GDM1 (cell line): ENCODE results near the gene TAOK1.
"Not testable (repeated sequence)": the region's sequence is repeated elsewhere in the genome, so short reads cannot be mapped to it uniquely, and the experiment has no call there.

ENCODE experiments used
- DNase-seq: peaks from one replicate; lab custom pipeline; 2025; lab: John Stamatoyannopoulos, UW

The TAOK1 gene

GRCh38 chr17:29445844-29446243, 55.7 kb downstream of the TAOK1 start:
- DNase-seq: no peak

DNA sequence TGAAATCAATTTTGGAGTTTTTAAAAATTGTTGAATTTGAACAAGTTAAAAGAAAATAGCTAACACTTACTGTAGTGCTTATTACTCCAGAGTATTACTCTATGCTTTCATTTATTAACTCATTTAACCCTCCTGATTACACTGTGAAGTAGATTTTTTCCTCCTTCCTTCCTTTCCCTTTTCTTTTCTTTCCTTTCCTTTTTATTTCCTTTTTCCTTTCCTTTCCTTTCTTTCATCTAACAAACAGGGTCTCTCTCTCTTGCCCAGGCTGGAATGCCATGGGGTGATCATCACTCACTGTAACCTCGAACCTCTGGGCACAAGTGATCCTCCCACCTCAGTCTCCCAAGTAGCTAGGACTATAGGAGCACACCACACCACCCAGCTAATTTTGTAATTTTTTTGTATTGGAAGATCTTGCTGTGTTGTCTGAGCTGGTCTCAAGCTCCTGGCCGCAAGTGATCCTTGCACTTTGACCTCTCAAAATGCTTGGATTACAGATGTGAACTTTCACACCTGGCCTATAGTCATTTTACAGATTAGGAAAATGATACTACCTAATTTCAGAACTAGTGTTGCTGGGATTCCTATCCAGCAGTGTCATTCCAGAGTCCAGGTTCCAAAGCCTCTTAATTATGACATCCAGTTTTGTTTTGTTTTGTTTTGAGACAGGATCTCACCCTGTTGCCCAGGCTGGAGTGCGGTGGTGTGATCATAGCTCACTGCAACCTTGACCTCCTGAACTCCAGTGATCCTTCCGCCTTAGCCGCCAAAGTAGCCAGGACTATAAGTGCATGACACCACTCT, 59.9 kb downstream of the TAOK1 start:
- DNase-seq: no peak

DNA sequence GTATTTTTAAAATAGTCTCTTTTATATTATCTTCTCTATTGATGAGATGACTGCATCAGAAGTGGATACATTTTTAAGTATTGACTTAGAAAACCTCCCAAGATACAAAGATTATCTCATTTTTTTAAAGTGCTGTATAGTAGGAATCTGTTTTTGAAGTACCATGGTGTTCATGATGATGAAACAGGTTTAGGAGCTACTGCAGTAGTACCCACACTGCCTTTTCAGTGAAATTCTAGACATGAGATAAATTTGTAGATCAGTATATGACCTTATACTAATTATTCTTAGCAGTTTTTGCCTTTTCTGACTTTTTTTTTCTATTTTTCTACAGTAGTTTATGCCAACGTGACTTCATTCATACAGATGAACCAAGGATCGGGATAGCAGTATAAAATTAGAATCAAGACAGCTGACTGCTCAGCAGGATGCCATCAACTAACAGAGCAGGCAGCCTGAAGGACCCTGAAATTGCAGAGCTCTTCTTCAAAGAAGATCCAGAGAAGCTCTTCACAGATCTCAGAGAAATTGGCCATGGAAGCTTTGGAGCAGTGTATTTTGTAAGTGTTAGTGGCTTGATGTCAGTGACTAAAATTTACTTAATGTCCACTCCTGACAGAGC, 61.1 kb downstream of the TAOK1 start:
- DNase-seq: no peak

GRCh38 chr17:29458066-29458465, 67.9 kb downstream of the TAOK1 start:
- DNase-seq: no peak

- DNase-seq: no peak
Observed at GRCh38 chr17:29461483-29462206, 71.5 kb downstream of the TAOK1 start.

- DNase-seq: no peak
Observed at GRCh38 chr17:29469276-29469675, 79.1 kb downstream of the TAOK1 start.

- DNase-seq: not testable (repeated sequence)
Observed at GRCh38 chr17:29473437-29473836, 83.3 kb downstream of the TAOK1 start.

- no peak for DNase-seq
Observed at GRCh38 chr17:29474297-29474696, 84.1 kb downstream of the TAOK1 start.

DNA sequence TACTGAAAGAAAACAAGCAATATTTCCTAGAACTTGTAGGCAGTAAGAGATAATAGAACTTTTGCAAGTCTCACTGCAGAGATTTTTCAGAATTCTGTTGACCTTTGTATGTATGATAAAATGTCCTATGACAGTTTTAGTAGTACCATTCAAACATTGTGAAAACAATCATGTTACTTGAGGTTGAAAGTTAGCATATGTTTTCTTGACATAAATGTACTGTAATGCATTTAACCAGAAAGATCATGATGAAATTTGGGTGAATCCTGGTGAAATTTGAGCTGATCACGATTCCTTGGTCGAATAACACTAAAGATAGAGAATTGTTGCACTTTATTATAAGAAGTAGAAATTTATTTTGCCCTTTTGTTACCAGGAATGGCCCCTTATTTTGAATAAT, 85.7 kb downstream of the TAOK1 start:
- no peak for DNase-seq

GRCh38 chr17:29480249-29480928, 90.2 kb downstream of the TAOK1 start:
- not testable (repeated sequence) for DNase-seq

- no peak for DNase-seq
Observed at GRCh38 chr17:29483503-29483902, 93.3 kb downstream of the TAOK1 start.

DNA sequence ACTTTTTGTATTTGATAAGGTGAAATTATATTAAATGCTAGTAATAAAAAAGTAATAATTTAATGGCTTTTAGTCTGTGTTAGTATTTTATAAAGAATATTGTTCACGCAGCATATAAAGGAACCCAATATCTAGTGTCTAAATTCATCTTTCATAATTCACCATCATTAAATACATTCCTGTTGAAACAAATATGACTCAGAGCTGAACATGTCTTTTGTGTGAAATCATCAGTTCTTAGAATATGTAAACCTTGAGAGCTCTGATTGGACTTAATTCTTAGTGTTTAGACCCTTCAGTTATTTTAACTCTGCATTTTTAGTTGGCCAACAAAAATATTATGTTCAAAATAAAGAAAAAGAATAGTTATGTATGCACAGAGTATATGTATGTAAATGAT, 104.8 kb downstream of the TAOK1 start:
- no peak for DNase-seq

DNA sequence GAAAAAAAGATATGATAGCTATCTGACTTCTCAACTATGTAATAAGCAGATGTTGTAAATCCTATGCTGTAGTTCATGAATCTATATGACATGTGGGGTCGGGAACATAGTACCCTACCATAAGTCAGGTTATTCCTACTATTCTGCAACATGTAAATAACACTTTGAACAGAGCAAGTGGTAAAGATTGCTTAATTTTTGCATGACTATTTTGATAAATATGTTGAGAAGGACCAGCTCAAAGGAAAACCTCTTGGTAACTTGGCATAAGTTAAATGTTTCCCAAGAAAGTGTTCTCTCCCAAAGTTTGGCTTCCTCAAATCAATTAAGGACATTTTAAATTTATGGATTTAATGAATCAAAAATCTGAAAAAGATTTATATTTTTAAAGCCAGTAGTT, 114.5 kb downstream of the TAOK1 start:
- no peak for DNase-seq

DNA sequence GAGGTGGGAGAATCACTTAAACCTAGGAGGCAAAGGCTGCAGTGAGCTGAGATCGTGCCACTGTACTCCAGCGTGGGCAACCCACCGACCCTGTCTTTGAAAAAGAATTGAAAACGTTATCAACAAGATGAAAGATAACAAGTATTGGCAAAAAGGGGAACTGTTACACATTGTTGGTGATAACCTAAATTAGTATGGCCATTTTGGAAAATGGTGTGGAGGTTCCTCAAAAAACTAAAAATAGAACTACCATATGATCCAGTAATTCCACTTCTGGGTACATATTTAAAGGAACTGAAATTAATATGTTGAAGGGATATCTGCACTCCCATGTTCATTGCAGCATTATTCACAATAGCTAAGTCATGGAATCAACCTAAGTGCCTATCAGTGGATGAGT, 115.7 kb downstream of the TAOK1 start:
- no peak for DNase-seq

- DNase-seq: no peak
Observed at GRCh38 chr17:29510953-29511352, 120.8 kb downstream of the TAOK1 start.

DNA sequence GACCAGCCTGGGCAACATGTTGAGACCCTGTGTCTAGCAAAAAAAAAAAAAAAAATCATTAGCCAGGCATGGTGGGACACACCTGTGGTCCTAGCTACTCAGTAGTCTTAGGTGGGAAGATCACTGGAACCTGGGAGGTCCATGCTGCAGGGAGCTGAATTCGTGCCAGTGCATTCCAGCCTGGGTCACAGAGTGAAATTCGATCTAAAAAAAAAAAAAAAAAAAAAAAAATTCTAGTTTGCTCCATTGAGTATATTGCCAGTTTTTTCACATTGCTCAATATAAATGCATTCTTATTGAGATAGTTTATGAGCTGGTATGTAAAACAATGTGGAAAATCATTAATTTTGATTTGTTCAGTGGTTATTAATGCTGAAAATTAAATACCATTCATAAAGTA, 124.6 kb downstream of the TAOK1 start:
- no peak for DNase-seq

DNA sequence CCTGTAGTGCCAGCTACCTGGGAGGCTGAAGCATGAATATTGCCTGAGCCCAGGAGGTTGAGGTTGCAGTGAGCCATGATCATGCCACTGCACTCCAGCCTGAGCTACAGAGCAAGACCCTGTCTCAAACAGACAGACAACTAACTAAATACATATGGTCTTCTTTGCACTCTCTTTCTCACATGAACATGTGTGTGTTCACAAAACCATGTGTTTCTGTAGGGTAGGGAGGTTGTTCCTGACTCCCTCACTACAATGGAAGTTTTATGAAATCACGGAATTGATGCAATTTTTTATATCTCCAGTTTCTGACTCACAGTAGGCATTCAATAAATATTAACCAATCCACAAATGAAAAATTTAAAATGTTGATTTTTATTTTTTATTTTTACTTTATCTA, 128.2 kb downstream of the TAOK1 start:
- no peak for DNase-seq

- no peak for DNase-seq
Observed at GRCh38 chr17:29524692-29525091, 134.5 kb downstream of the TAOK1 start.

DNA sequence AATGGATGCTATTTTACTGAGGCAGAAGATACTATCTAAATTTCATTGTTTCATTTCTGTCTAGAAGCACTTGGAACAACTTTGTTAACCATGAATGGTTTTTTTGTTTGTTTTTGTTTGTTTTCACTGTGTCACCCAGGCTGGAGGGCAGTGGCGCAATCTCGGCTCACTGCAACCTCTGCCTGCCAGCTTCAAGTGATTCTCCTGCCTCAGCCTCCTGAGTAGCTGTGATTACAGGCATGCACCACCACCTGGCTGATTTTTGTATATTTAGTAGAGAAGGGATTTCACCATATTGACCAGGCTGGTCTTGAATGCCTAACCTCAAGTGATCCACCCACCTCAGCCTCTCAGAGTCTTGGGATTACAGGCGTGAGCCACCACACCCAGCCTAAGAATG, 136.2 kb downstream of the TAOK1 start:
- DNase-seq: no peak

DNA sequence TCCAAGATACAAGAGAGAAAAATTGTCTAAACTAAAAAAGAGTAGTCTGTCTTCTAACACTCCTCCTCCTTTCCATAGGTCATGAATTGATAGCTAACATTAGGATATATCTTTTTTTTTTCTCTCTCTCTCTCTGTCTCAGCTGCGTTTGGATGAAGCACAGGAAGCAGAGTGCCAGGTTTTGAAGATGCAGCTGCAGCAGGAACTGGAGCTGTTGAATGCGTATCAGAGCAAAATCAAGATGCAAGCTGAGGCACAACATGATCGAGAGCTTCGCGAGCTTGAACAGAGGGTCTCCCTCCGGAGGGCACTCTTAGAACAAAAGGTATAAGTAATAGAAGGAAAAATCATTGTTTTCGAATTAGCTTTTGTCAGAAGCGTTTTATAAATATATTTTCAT, 143.8 kb downstream of the TAOK1 start:
- DNase-seq: no peak

DNA sequence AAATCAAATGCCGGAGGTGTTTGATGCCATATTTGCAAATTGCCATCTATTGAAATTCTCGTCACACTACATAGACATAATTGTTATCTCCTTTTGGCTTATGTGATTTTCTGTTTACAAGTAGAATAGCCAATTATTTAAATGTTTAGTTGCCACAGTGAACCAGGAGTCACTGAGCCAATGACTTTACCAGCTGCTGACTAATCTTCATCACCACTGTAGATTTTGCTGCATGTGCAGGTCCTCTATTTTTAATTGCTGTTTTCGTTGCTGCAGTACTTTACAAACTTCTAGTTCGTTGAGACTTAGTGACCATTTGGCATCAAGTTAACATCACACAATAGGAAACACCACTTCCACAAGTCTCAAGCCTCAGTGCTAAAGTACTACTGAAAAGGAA, 153.9 kb downstream of the TAOK1 start:
- DNase-seq: no peak

DNA sequence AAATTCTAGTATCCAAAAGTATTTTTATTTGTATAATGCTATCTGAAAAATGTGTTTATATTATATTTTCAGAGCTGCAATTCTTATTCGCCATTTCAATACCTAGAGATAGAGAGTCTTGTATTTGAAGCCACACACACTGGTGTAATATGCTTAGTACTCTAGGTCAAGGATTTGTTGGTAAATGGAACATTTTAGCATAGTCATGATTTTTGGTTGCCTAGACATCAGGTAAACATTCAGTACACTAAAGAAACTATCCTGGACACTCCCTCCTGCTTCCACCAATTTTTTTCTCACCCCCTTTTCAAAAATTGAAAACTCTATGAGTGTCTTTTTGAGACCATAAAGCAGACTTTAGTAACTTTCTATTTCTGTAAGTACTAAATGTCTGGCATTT, 155.9 kb downstream of the TAOK1 start:
- DNase-seq: no peak

DNA sequence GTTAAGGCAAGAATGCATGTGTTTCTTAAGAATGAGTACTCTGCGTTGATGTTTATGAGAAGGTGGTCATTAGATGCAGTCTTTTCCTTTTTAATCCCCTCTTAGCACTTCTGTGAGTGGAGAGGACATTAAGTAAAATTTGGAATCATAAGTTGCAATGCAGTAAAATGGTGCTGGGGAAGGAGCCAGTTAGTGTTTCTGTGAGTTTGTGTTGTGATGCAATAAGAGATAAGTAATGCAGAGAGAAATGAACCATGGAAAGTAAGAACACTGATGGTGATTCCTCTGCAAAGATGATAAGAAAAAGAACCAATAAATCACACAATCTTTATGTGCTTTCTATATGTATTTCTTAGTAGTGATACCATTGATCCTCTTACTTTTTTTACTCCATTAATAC, 156.7 kb downstream of the TAOK1 start:
- no peak for DNase-seq
